Posterior cingulate gyrus (tissue), 11 donors: ENCODE data around the gene THSD7B.
A peak's percentile ranks its signal among the peaks of the same experiment; 100 is the strongest.
"Not testable (repeated sequence)": the region's sequence is repeated elsewhere in the genome, so short reads cannot be mapped to it uniquely, and the experiment has no call there.

Experiments
- DNase-seq, 10 donors: peaks; one replicate each; pipeline versions ENCODE4 v3.0.0 to v3.0.0-alpha.2; 2020 to 2021; ENCODE audit warnings: mixed read lengths in 3 of 10
- intact Hi-C: fragments of 100-400 bp; cut with DNase I; formaldehyde crosslinking; loops from one replicate; pipeline ENCODE4 v1.15.1; 2023

Gene THSD7B

GRCh38 chr2:136929531-136929930 is 164.2 kb downstream of the THSD7B start:
- no peak for DNase-seq
- intact Hi-C loops = no loop called here

- intact Hi-C loops = no loop called here
- DNase-seq = no peak
These were observed 167.4 kb downstream of the THSD7B start for GRCh38 chr2:136932700-136933099.

- DNase-seq = no peak
- intact Hi-C loops = no loop called here
These were observed 169.8 kb downstream of the THSD7B start for GRCh38 chr2:136935119-136935518.

- intact Hi-C loops = no loop called here
- no peak for DNase-seq
These were observed 190.7 kb downstream of the THSD7B start for GRCh38 chr2:136956050-136956449.

DNA sequence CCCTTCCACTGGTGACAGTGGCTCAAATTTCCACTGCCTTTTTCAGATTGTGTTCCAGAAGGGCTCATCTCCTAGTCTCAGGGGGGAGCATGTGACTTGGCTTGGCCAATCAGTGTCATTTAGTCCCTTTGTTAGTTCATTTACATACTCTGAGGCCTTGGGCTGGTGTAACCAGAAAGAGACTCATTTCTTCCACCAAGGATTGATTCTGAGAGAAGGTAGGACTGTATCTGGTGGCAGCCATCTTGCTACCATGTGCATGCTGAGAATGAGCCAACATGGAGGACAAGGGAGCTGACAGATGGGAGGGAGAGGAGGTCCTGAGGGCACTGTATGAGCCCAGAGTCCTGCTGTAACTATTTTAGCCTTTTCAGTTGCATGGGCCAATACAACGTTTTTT is 191.7 kb downstream of the THSD7B start:
- intact Hi-C loops = no loop called here

GRCh38 chr2:136962105-136962725 is 196.9 kb downstream of the THSD7B start:
- DNase-seq = no peak
- intact Hi-C loops = no loop called here

More for the DNA sequence above, 191.7 kb downstream of the THSD7B start:
- no peak for DNase-seq

GRCh38 chr2:136966485-136966884 is 201.1 kb downstream of the THSD7B start:
- DNase-seq = no peak
- intact Hi-C loops = no loop called here

GRCh38 chr2:136980303-136980702 is 215.0 kb downstream of the THSD7B start:
- peak in 1 of 10 donors; percentile 54 for DNase-seq
- intact Hi-C loops = no loop called here

GRCh38 chr2:136981689-136982088 is 216.3 kb downstream of the THSD7B start:
- DNase-seq, intact Hi-C loops: not testable (repeated sequence)

GRCh38 chr2:136985044-136985443 is 219.7 kb downstream of the THSD7B start:
- intact Hi-C loops = no loop called here
- no peak for DNase-seq

GRCh38 chr2:136986605-136987221 is 221.4 kb downstream of the THSD7B start:
- DNase-seq = no peak
- intact Hi-C loops = no loop called here

DNA sequence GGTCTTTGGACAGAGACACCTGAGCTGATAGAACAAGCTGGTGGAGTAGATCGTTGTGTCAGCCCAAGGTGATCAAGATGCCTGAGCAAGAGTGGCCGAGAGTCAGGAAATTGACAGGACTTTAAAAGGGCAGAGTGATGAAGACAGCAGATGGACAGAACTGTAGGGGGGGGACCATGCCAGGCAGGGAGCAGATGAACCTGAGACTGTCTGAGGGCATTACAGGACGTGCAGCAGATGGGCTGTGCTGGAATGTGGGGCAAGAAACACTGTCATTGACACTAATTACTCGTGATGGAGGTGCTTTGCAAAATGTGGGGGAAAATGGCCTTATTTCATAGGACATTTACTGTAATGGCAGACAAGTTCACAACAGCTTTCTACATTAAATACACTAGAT is 225.0 kb downstream of the THSD7B start:
- intact Hi-C loops = no loop called here
- DNase-seq = no peak

DNA sequence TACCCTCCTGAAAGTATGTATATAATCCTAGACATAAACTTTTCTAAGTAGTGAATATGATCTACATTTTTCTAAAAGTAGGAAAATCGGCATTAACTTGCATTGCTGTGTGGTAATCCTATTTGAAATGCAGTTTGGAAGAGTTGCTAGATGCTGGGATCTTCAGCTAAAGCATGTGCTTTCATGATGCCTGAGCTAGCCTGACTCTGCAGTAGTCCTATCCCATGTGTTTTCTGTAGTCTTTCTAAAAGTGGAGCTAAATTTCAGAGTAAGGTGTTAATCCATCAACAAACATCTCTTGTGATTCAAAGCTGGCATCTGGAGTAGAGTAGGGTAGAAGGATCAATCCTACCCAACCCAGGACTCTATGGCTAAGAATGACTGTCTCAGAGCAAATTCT is 229.4 kb downstream of the THSD7B start:
- intact Hi-C loops = no loop called here
- DNase-seq = no peak

DNA sequence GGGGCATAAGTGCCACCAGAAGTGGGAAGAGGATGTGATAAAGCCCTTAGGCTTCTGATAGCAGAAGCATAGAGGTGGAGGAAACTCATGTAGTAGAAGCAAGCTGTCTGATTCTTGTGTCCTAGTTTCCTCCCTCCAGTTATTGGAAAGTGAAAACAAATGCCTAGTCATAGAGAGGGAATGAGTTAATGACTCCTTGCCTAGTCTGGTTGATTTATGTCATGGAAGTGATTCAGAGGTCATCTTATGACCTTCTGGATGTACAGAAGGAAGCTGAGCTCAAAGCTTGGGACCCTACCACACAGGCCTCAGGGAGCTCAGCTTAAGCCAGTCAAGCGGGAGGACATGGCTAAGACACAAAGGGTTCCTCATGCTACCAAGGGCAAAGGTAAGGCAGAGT is 232.2 kb downstream of the THSD7B start:
- no peak for DNase-seq
- intact Hi-C loops = no loop called here

- intact Hi-C loops = no loop called here
- DNase-seq = no peak
These were observed 235.5 kb downstream of the THSD7B start for GRCh38 chr2:137000811-137001210.

- no peak for DNase-seq
- intact Hi-C loops = no loop called here
These were observed 237.6 kb downstream of the THSD7B start for GRCh38 chr2:137002896-137003295.

- no peak for DNase-seq
- intact Hi-C loops = no loop called here
These were observed 239.9 kb downstream of the THSD7B start for GRCh38 chr2:137005210-137005609.

- DNase-seq = no peak
- intact Hi-C loops = no loop called here
These were observed 242.6 kb downstream of the THSD7B start for GRCh38 chr2:137007938-137008337.

- intact Hi-C loops = no loop called here
- DNase-seq = no peak
These were observed 244.6 kb downstream of the THSD7B start for GRCh38 chr2:137009953-137010352.

DNA sequence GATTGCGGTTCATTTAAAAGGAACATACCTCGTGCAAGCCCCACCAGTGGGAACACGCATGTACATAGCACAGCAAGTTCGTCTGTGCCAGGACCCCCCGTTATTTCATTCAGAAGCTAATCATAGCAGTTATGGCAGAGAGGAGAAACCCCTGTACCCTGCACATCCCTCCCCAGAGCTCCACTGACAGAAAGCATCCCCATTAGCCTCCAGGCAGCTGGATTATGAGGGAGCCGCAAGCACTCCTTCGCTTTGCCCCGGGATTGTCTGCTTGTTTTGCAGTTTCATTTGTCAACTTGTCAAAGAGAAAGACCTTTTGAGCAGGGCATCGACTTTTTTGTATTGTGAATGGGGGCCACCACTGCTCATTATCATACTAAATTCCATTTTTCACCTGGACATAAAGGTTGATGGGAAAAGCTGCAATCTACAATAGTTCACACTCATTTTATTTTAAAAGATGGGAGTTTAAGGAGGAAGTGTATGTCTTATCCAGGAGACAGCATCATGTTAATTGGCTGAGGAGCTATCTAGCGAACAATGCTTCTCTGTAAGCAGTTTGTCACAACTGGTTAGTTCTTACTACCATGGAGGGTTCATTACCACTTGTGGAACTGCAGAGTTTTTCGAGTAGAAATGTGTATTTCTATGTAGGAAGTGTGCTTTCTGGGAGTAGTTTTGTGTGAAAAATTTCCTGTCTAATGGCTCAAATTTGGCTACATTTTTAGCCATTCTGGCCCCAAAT is 255.3 kb downstream of the THSD7B start:
- no peak for DNase-seq
- intact Hi-C loops = no loop called here

- intact Hi-C loops = no loop called here
- DNase-seq = no peak
These were observed 256.4 kb downstream of the THSD7B start for GRCh38 chr2:137021763-137022162.

DNA sequence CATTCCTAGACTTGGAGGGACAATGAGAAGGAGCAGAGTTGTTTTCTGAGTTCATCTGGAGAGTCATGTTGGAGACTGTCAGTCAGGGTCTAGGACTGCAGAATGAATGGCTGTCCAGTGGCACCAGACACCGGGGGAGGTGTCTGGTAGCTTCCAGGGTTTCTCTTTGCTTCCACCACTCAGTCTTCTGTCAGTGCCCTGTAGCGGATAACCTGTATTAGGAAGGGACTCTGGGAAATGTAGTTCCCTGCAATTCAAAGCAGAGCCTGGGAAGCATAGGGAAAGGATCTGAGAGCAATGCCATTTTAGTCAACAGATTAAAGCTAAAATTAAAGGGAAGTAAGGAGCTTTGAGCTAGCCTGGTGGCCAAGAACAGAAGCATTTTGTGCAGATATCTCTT is 257.9 kb downstream of the THSD7B start:
- no peak for DNase-seq
- intact Hi-C loops = no loop called here
